ENCODE measurements around the gene HOXD8. TPM values are rescaled to one million over a fixed set of nuclear protein-coding genes. Genes with fewer than 3 reads are reported as not detected.

HOXD8 gene
- total RNA-seq, 1 experiment from 2014 or later: not detected

DNA sequence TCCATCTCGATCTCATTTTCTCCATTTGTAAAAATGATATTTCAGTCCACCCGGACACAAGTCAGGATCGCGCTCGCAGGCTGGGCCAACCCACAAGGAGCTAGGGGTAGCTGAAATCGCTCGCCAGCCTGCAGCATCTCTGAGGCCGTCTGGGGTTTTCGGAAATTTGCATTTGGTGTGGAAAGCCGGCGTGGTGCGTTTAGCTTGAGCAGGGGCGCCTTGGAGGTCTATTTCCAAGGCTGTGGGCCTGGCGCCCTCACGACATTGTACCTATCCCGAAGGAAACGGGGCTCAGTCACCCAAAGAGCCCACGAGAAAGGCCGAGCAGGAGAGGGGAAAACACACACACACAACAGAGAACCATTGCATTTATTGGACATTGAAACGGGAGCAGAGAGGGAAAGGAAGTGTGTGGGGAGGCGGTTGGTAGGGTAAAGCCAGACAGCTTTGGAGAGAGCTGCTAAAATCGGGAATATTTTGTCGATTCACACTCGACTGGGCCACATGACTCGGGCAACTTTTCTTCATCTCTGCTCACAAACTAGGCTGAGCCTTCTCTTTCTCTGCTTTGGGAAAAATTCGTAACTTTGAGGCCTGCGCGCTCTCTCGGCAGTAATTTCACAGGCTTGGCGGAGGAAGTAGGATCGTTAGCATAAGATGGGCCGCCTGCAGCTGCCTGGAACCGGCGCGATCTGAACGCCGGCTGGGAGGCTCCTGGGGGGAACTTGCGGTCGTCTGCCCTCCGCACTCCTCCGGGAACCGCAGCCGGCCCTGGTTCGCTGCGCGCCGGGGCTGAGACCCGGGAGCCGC is 1.1 kb upstream of the HOXD8 start:
- DNase-seq (ENCODE audit: low read depth, low spot score): no peak
- ATAC-seq: no peak
- BruUV-seq (replicated peaks): no TSS peak
- H3K27me3 ChIP-seq (ENCODE audit: control insufficient read depth, insufficient read depth, low read length): no peaks in the 10 kb centered on the region
- peaks cover 13% of the 10 kb centered on the region for H3K4me1 ChIP-seq (ENCODE audit: control insufficient read depth, insufficient read depth, low read length)
- in situ Hi-C loops (cut with HindIII; ENCODE audit: low pct_unique_long_range_greater_than_20kb, low sequenced_read_pairs) (no loop called here), intact Hi-C loops (cut with micrococcal nuclease; ENCODE audit: unreplicated experiment) (loop anchor here (5.0 to 10.0 kb wide), 4 partner anchors 524 to 1034 kb away; no protein-coding TSS in a partner anchor)
- POLR2A ChIA-PET: no interaction called here
- H3K4me3 ChIP-seq (ENCODE audit: low read depth in 2 of 2, low read length in 2 of 2): no peak overlapping the region
- CTCF ChIA-PET: interaction anchor here (0.6 kb wide), 2 partner anchors 63 to 425 kb away, joined by 3 to 6 read pairs; no protein-coding TSS in a partner anchor
- H3K27ac ChIP-seq (ENCODE audit: low read length): no peak overlapping the region
- no peaks in the 10 kb centered on the region for H3K9me3 ChIP-seq (ENCODE audit: control insufficient read depth, insufficient read depth, low read depth, low read length)
- H3K36me3 ChIP-seq (ENCODE audit: control insufficient read depth, insufficient read depth, low read length): no peaks in the 10 kb centered on the region
- TF ChIP-seq, protein P1, sequence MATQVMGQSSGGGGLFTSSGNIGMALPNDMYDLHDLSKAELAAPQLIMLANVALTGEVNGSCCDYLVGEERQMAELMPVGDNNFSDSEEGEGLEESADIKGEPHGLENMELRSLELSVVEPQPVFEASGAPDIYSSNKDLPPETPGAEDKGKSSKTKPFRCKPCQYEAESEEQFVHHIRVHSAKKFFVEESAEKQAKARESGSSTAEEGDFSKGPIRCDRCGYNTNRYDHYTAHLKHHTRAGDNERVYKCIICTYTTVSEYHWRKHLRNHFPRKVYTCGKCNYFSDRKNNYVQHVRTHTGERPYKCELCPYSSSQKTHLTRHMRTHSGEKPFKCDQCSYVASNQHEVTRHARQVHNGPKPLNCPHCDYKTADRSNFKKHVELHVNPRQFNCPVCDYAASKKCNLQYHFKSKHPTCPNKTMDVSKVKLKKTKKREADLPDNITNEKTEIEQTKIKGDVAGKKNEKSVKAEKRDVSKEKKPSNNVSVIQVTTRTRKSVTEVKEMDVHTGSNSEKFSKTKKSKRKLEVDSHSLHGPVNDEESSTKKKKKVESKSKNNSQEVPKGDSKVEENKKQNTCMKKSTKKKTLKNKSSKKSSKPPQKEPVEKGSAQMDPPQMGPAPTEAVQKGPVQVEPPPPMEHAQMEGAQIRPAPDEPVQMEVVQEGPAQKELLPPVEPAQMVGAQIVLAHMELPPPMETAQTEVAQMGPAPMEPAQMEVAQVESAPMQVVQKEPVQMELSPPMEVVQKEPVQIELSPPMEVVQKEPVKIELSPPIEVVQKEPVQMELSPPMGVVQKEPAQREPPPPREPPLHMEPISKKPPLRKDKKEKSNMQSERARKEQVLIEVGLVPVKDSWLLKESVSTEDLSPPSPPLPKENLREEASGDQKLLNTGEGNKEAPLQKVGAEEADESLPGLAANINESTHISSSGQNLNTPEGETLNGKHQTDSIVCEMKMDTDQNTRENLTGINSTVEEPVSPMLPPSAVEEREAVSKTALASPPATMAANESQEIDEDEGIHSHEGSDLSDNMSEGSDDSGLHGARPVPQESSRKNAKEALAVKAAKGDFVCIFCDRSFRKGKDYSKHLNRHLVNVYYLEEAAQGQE (IDR thresholded peaks at IDR 0.05; ENCODE audit: insufficient read depth in 1 of 2, low read depth in 2 of 2, low read length in 1 of 2): no peak
- TF ChIP-seq TCF7L2 (IDR thresholded peaks at IDR 0.05; ENCODE audit: low read depth, low read length): no peak

DNA sequence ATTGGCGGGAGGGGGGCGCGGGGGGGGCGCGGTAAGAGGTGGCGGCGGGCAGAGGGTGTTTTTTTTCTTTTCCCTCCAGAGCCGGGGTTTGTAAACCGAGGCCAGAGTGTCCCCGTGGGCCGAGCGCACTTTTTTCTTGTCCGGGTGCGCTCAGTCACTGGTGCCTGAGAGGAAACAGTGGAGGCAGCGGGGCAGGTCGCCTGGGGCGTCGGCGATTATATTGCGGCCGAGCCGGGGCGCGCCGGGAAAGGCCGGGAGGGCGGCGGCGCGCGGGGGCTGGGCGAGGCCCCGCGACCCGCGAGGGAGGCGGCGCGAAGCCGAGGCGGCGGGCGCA is 275 bp downstream of the HOXD8 start:
- no peaks in the 10 kb centered on the region for H3K27me3 ChIP-seq (ENCODE audit: control insufficient read depth, insufficient read depth, low read length)
- ChIA-PET CTCF (no interaction called here), POLR2A (no interaction called here)
- TF ChIP-seq, protein P1 (IDR thresholded peaks at IDR 0.05; ENCODE audit: insufficient read depth in 1 of 2, low read depth in 2 of 2, low read length in 1 of 2): no peak
- no peak for TF ChIP-seq SIN3A (IDR thresholded peaks at IDR 0.05; ENCODE audit: borderline replicate concordance, insufficient read depth, low read depth, low read length)
- TF ChIP-seq TCF7L2 (IDR thresholded peaks at IDR 0.05; ENCODE audit: low read depth, low read length): no peak
- TF ChIP-seq, protein P2, sequence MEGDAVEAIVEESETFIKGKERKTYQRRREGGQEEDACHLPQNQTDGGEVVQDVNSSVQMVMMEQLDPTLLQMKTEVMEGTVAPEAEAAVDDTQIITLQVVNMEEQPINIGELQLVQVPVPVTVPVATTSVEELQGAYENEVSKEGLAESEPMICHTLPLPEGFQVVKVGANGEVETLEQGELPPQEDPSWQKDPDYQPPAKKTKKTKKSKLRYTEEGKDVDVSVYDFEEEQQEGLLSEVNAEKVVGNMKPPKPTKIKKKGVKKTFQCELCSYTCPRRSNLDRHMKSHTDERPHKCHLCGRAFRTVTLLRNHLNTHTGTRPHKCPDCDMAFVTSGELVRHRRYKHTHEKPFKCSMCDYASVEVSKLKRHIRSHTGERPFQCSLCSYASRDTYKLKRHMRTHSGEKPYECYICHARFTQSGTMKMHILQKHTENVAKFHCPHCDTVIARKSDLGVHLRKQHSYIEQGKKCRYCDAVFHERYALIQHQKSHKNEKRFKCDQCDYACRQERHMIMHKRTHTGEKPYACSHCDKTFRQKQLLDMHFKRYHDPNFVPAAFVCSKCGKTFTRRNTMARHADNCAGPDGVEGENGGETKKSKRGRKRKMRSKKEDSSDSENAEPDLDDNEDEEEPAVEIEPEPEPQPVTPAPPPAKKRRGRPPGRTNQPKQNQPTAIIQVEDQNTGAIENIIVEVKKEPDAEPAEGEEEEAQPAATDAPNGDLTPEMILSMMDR (IDR thresholded peaks at IDR 0.05): no peak
- no peak for TF ChIP-seq POLR2AphosphoS5 (IDR thresholded peaks at IDR 0.05; ENCODE audit: low read depth, low read length)
- intact Hi-C loops (cut with micrococcal nuclease; ENCODE audit: unreplicated experiment): loop anchor here (5.0 to 10.0 kb wide), 4 partner anchors 523 to 1033 kb away; no protein-coding TSS in a partner anchor
- peaks cover 16% of the 10 kb centered on the region for H3K4me1 ChIP-seq (ENCODE audit: control insufficient read depth, insufficient read depth, low read length)
- no TSS peak for BruUV-seq (replicated peaks)
- H3K4me3 ChIP-seq (ENCODE audit: low read depth in 2 of 2, low read length in 2 of 2): peak overlapping the region in 1 of 2 experiments; percentile 31; a peak in 1 of 4 replicates
- no peaks in the 10 kb centered on the region for H3K9me3 ChIP-seq (ENCODE audit: control insufficient read depth, insufficient read depth, low read depth, low read length)
- DNase-seq (ENCODE audit: low read depth, low spot score): no peak
- H3K36me3 ChIP-seq (ENCODE audit: control insufficient read depth, insufficient read depth, low read length): no peaks in the 10 kb centered on the region
- no peak for ATAC-seq
- no peak overlapping the region for H3K27ac ChIP-seq (ENCODE audit: low read length)
- in situ Hi-C loops (cut with HindIII; ENCODE audit: low pct_unique_long_range_greater_than_20kb, low sequenced_read_pairs): no loop called here
